Dermis blood vessel endothelial cell (primary cell): ENCODE results near the gene DNMT3L. TPM values are rescaled to one million over a fixed set of nuclear protein-coding genes. Genes with fewer than 3 reads are reported as not detected.
A peak's percentile ranks its signal among the peaks of the same experiment; 100 is the strongest.
"Not testable (repeated sequence)": the region's sequence is repeated elsewhere in the genome, so short reads cannot be mapped to it uniquely, and the experiment has no call there.

ENCODE experiments used
- DNase-seq: peaks from one replicate; pipeline ENCODE4 v3.0.0; 2010
- total RNA-seq: library from RNA; depleted of rRNA; stranded (reverse); fragments of >200 nt; gene quantifications from 2 replicates; pipeline ENCODE4 v1.2.3, GENCODE V29; 2014

The DNMT3L gene
- total RNA-seq: not detected in 2 replicates

GRCh38 chr21:44261675-44262295, at the start of gene DNMT3L:
Gene DNMT3L, minus strand, starts transcription at chr21:44261897. Its CDS starts 638 bp downstream, at chr21:44261259.
- DNase-seq: no peak

- DNase-seq: no peak
Observed at GRCh38 chr21:44310628-44311507, 49.2 kb upstream of the DNMT3L start.

GRCh38 chr21:44306936-44307704, 45.4 kb upstream of the DNMT3L start:
- DNase-seq: no peak

DNA sequence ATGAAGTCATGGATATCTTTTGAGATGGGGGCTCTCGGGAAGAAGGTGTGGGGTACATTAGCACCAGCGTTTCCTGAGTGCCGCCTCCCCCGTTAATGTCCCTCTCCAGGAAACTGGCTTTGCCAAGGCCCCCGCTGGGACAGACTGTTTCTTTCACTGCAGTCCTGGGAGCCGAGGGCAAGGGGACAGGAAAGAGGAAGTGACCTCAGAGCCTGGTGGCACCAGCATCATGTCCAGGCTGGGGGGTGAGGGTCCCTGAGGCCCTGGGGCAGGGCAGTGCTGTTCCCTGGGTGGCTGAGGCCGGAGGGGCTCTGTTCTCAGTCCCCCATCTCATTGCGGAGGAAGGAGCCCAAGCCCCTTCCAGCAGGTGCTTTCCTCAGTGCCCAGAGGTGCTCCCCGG, 44.0 kb upstream of the DNMT3L start:
- DNase-seq: peak; percentile 37

DNA sequence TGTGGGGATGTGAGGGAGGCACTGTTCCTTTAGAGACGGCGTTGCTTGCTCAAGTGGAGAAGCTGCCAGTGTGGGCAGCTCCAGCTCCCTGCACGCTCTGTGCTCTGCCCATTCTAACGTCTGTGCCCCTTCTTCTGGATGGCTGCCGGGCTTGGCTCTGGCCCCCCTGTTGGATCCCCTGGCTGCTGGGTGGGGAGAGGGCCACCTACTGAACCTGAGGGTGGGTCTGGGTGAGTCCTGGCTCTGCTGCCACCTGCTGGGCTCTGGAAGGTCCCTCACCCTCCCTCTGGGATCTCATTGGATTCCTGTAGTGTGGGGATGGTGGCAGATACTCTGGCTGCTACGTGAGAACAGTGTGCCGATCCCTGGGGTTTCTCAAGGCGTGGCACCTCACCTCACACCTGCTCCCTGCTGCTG, 43.2 kb upstream of the DNMT3L start:
- peak; percentile 79 for DNase-seq

GRCh38 chr21:44304011-44304616, 42.4 kb upstream of the DNMT3L start:
- no peak for DNase-seq

- peak; percentile 18 for DNase-seq
Observed at GRCh38 chr21:44303490-44303981, 41.8 kb upstream of the DNMT3L start.

DNA sequence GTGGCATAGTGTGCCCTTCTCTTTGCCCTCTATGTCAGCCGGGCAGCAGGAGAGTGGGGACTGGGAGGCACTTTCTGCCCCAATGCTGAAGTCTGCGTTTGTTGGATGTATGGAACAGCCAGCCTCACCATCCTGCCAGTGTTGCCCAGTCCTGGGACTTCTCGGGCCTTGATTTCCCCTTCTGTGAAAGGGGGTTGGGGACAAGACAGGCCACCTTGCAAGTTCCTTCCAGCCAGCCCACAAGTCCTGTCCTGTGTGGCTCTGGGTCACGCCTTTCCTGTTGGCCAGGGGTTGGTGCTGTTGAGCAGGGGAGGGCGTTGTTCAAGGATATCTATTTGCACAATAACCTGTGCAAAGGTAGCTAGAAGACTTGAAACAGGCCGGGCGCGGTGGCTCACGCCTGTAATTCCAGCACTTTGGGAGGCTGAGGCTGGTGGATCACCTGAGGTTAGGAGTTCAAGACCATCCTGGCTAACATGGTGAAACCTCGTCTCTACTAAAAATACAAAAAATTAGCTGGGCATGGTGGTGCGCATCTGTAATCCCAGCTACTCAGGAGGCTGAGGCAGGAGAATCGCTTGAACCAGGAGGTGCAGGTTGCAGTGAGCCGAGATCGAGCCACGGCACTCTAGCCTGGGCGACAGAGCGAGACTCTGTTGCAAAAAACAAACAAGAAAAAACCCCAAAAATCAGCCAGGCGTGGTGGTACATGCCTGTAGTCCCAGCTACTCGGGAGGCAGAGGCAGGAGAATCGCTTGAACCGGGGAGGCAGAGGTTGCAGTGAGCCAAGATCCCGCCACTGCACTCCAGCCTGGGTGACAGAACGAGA, 41.1 kb upstream of the DNMT3L start:
- not testable (repeated sequence) for DNase-seq

DNA sequence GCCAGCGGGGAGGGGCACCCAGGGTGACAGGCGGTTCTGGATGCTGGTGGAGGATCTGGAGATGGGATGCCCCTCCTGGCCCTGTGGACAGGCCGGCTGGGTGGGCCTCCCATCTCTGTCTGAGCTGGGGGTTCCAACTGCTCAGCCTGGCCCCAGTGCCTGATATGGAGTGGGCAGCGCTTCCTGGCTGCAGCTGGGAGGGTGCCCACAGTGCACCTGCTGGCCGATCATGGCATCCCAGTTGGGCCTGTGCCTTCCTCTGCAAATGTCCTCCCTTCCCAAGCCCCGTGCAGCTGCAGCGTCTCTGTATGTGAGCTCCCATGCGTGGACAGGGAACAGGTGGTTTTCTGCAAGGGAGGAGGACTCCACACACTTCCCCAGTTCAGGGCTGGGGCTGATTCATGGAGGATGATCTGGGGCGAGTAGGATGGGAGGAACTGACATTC, 40.3 kb upstream of the DNMT3L start:
- DNase-seq: peak; percentile 26

- DNase-seq: peak; percentile 10
Observed at GRCh38 chr21:44301141-44301540, 39.4 kb upstream of the DNMT3L start.

- peak; percentile 54 for DNase-seq
Observed at GRCh38 chr21:44300262-44300959, 38.7 kb upstream of the DNMT3L start.

DNA sequence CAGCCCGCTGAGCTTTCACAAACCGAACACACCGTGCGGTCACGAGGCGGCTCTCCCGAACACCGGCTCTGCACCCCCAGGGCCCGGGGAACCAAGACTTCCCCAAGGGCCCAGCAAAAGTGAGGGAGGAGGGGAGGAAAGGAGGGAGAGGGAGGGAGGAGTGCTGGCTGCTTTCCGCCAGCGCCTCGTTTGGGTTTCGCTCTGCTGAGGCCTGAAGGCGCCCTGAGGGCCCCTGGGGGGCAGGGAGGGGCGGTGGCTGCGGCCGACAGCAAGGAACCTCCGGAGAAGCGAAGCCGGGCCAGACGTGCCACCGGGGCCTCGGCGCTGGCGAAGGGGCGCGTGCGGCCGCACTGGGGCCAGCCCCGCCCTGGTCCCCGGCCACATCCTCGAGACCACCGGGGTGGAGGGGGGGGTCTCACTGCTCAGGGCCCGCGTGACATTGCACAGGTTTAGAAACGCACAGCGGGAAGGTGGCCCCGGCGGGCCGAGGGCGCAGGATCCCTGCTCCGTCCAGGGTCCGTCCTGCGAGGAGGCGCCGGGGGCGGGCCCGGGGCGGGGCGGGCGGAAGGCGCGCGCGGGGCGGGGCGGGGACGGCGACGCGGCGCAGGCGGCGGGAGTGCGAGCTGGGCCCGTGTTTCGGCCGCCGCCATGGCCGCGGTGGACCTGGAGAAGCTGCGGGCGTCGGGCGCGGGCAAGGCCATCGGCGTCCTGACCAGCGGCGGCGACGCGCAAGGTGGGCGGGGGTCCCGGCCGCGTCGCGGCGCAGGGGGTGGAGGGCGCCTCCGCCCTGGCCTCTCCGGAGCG, 38.0 kb upstream of the DNMT3L start, which contains the start of gene PFKL:
Gene PFKL (plus strand): TSS at position 596 of the 804 bp plus-strand sequence. CDS start 53 bp downstream, at position 649.
- DNase-seq: peak; percentile 49

DNA sequence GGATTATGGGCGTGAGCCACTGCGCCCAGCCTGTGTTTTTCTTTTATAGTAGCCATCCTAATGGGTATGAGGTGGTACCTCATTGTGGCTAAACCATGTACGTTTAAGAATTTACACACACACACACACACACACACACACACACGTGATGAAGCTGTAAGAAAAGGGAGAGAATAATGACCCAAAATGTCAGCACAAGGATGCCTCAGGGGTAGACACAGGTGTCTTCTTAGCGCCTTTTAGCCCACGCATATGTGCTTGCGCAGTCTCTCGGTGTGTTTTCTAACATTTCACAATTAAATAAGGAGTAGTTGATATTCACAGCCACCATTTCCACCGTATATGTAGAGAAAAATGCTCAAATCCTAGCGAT, 37.4 kb upstream of the DNMT3L start:
- peak; percentile 18 for DNase-seq

GRCh38 chr21:44298301-44298700, 36.6 kb upstream of the DNMT3L start:
- peak; percentile 43 for DNase-seq

DNA sequence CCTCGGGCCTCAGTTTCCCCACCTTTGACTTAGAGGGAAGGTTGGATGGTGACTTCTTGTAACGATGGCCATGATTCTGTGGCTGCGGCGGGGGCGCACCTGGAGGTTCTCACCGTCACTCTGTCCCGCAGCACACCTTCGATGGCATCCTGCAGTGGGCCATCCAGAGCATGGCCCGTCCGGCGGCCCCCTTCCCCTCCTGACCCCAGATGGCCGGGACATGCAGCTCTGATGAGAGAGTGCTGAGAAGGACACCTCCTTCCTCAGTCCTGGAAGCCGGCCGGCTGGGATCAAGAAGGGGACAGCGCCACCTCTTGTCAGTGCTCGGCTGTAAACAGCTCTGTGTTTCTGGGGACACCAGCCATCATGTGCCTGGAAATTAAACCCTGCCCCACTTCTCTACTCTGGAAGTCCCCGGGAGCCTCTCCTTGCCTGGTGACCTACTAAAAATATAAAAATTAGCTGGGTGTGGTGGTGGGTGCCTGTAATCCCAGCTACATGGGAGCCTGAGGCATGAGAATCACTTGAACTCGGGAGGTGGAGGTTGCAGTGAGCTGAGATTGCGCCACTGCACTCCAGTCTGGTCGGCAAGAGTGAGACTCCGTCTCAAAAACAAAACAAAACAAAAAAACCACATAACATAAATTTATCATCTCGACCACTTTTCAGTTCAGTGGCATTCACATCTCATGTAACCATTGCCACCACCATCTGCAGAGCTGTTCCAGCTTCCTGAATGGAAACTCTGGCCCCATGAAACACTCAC, 36.0 kb upstream of the DNMT3L start:
- DNase-seq: peak; percentile 90

GRCh38 chr21:44296916-44297315, 35.2 kb upstream of the DNMT3L start:
- no peak for DNase-seq

DNA sequence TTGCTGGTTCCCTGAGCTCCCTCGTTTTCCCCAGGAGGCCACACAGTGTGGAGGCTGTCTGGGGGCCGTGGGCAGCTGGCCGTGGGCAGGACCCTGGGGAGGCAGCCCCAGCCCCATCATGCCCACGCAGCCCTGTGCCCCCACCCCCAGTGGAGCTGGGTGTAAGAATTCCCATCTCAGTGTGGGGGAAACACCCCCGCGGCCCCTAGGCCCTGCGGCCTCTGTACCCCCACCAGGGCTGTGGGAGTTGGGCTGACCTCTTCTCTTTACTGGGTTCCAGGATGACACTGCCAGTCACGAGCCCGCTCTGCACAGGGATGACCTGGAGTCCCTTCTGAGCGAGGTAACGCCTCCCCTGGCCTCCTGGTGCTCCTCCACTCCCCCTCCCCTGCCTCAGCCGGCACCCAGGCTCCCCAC, 34.4 kb upstream of the DNMT3L start:
- DNase-seq: no peak

DNA sequence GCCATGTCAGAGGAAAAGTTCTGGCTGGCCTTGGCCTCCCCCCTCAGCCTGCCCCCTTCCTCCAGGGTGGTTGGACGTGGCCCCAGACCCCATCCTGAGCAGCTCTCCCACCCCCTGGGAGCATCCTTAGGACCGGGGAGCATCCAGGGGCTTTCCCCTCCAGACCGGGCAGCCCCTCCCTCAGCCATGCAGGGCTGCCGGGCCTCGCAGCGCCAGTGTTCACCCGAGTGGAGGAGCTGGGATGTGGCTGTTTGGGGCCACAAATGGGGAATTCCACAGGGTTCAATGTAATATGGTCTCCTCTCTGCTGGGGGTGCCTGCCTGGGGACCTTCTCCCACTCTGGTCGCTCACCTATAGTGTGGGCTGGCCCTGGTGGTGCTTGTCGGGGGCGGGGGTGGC, 33.9 kb upstream of the DNMT3L start:
- no peak for DNase-seq

DNA sequence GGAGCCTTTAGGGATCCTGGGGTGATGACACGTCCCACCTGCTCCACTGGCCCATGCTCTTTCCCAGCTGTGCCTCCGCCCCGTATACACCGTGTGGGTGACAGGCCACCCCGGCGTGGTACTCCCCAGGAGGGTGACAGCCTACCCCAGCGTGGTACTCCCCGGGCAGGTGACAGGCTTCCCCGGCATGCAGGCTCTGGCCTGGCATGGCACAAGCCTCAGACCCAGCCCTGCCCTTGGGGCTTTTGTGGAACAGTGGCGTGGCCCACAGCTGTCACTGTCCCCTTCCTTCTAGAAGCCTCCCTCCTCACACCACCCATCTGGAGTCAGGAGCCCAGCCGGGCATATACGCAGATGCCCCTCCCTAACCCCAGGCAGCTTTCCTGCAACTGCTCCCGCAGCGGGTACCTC, 33.5 kb upstream of the DNMT3L start:
- no peak for DNase-seq
